AML-193 (cell line): ENCODE results near the gene TRIM9.
A peak's percentile ranks its signal among the peaks of the same experiment; 100 is the strongest.

Experiments
- DNase-seq, 2 experiments: peaks; one replicate each; lab custom pipeline; 2025; lab: John Stamatoyannopoulos, UW

TRIM9 gene

DNA sequence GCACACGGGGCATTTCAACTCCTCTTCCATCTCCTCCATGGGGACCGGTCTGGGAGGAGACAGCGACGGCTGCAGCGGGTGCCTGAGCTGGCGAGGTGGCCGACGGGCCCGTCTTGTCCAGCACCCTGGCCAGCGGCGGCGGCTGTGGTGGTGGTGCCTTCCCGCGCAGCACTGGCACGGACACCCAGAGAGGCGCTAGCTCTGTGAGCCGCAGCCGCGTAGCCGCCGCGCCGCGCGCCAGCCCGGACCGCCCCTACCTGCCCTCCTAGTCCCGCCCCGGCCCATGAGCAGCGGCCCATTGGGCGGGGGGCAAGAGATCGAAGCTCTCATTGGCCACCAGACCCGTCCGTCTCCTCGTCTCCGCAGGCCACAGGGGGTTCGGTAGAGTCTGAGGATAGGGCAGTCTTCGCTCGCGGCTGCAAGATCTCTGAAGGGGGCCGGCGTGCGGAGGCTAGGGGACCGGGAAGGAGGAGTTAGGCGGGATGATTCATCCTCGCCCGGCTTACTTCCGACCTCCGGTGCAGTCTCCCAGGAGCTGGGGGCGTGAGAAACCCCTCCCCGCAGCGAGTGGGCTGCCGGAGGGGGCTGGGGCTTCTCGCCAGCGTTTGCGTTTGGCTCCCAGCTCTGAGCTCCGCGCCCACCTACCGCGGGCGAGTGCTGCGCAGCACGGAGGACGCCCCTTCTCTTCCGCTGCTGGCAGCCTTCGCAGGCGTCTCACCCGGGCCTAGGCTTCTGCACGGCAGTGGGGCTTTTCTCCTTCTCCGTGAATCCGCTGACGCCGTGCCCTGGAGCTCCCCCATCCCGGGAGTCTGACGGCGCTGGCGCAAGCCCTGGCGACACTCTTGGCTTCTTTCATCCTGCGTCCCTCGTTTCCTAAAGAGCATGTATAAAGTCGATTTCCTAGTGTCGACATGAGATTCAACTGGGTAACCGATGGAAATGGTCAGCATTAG is at the start of gene TRIM9:
Gene TRIM9, minus strand, starts transcription at position 205 of the 953 bp plus-strand sequence. Its CDS starts 166 bp downstream, at position 39.
- DNase-seq = peak; percentile 81 to 82

DNA sequence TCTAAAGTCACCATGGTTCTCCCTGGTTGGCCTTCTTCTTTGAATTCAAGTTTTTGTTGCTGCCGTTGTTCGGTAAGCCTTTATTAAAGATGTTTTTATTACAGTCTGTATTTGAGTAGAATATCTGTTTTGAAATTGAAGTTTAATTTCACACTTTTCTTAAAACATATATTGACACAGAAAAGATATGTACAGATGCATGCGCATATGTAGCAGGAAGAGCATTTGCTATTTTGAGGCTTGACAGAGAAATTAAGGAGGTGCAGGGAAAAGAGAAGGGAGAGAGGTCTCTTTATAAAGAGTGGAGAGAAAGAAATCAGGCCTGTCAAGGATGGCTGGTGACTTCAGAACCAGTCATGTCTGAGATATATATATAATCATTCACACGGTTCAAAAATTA is 46.0 kb upstream of the TRIM9 start:
- DNase-seq = no peak

DNA sequence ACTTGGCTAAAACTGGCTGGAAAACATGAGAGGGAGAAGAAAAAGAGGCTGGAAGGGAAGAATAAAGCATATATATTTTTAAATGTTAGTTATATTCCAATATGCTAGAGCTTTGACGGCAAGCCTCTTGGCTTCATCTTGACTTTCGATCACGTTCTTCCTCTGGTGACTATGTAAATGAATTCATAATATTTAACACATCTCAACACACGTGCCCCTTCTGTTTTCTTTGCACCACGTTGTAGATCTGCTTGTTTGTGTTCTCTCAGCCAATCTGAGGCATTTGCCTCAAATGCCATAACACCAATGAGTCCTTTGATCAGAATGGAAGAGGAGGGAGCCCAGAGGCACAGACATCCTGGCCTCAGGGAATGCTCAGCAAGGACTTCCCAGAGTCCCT is 45.4 kb upstream of the TRIM9 start:
- no peak for DNase-seq

DNA sequence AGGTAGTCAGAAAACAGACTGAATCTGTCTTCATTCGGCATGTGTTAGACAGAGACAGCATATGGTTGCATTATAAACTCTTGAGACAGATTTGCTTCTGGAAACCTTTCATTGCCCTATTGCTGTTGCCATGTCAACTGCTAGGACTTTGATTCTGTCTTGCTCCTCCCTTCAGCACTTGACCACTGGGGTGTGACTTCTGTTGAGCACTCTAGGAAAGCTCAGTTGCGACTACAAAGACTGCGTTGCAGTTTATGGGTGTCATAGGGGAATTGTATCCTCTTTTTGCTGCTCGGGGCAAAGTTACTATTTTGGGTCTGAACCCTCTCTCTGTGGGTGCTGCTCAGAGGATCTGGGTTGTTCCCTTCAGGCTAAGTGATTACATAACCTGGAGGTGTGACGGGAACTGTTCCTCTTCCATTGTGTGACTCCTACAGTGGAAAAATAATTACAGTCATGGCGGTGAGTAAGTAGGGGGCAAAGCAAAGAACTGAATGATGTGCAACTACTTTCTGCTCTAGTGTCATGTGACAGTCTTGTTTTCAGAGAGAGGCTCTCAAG is 44.3 kb upstream of the TRIM9 start:
- peak; percentile 69 to 72 for DNase-seq

DNA sequence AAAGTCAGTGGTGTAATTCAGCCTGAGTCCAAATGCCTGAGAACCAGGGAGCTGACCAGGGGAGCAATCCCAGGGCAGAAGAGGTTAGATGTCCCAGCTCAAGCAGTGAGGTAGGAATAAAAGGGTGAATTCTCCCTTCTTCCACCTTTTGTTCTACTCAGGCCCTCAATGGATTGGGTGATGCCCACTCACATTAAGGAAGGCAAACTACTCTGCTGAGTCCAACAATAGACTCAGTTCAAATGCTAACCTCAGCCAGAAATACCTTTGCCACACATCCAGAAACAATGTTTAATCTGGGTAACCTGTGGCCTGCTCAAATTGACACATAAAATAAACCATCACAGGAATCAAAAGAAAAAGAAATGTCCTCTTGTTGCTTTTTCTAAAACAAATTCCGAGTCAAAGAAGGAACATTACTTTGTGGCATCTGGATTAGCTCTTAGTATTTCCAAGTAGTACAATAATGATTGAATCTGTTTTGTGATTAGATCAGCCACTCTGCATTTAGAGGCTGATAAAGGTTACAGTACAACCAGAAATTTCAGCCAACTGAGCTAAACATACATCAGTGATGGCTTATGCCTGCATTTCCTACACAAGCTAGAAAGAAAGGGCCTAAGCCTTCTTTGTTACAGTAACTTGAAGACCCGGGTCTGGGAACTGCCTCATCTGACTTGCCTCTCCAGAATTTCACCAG is 43.6 kb upstream of the TRIM9 start:
- no peak for DNase-seq

DNA sequence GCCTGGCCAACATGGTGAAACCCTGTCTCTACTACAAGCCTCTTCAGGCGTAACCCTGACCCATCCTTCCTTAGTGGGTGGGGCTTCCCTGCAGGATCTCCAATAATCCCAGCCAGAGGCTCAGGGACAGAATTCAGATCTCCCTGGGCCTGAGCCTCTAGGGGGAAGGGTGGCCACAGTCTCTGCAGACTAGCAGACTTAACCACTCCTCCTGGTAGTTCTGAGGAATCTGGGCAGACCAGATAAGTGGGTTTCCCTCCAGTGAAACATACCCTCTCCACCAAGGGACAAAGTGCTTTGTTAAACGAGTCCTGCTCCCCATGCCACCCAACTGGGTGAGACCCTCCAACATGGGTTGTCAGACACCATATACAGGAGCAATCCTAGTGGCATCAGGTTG is 36.6 kb upstream of the TRIM9 start:
- no peak for DNase-seq

DNA sequence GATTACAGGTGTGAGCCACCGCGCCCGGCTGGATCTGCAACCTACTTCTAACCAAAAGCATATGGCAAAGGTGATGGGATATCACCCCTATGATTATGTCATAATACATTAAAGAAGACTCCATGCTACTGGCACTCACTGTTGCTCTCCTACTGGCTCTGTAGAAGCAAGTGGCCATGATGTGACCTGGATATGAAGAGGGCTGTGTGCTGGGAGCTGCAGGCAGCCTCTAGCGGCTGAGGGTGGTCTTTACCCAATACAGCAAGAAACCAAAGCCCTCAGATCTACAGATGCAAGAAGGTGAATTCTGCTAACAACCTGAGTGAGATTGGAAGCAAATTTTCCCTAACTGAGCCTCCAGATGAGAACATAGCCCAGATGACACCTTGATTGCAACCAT is 34.2 kb upstream of the TRIM9 start:
- no peak for DNase-seq

DNA sequence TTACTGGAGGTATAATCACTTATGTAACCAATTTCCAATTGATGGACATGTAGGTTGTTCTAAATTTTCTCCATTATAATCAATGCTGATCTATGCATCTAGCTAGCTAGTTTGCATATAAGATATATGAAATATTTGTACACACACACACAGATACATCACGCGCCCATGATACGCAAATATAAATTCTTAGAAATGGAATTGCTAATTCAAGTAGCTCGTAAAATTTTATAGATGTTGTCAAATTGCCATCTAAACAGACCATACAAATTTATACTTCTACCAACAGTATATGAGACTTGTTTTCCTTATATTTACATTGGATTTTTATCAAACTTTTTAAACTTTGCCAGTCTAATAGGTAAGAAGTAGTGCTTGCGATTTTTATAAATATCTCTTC is 29.1 kb upstream of the TRIM9 start:
- DNase-seq = no peak

DNA sequence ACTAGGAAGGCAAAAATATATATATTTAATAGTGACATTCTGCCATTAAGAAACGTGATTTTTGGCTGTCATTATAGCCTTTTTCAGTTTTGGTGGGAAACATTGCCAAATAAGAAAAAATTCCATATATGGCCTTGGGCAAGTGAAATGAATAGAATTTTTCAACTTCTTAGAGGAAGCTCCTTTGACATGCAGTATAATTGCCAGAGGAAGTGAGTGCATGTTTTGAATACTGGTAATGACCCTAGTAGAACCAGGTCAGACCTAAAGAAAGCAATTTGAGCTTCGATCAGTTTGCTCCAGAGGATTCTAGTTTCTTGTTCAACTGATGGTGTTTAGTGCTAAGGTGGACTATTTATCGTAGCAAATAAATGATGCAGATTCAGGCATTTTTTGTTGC is 26.2 kb upstream of the TRIM9 start:
- no peak for DNase-seq

DNA sequence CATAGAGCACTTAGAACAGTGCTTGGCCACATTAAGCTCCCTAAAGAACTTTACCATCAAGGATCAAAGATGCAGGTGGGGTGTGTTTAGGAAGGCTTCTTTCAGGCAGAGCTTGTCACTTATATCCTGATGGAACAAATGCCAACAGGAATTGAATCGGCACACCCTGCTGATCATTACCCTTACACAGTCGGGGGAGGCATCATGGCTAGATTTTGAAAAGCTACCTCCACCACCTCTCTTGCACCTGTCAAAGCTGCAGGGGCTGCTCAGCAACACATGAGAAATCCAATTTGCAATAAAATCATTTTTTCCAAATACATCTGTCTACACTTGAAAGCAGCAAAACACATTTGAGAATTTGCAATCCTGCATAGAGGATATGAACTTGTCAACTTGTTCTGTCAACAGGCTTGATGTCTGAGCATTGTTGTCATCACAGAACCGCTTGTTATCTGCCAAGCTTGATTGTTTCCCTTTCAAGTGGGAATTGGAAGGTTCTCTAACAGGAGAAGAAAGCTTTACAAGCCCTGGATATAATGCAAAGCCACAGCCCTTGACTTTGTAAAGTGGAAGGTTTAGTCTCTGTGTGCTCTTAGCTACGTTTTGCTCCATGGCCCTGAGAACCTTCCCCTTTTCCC is 24.6 kb upstream of the TRIM9 start:
- DNase-seq = no peak

DNA sequence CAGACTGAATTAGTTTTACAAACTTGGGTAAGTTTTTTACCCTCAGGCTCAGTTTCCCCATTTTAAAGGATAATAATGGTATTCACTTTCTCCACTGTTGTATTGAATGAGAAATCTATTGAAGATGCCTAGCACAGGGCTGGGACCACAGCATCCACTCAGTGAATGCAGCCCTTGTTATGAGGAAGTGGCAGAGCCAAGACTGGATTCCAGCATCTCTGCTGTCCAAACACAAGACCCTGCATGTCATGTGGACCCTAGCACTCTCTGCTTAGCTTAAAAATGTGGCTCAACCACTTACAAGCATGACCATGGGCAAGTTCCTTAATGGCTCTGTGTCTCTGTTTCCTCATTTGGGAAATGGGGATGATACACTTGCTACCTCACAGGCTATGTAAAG is 24.1 kb upstream of the TRIM9 start:
- no peak for DNase-seq

DNA sequence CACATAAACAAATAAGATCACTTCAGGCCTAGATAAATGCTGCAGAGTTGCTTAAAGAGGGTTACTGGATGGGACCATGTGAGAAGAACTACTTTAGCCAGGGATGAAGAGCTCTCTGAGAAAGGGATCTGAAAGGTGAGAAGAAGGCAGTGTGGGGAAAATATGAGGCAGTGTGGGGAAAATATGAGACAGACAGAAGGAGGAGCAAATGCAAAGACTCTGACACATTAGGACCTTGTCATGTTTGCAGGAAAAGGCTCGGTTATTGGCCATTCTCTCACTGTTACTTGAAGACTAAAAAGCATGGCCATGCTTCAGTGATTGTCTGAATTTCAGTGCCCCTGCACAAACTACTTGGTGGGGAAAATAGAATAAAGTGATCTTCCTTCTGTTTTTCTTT is 22.7 kb upstream of the TRIM9 start:
- DNase-seq = no peak

DNA sequence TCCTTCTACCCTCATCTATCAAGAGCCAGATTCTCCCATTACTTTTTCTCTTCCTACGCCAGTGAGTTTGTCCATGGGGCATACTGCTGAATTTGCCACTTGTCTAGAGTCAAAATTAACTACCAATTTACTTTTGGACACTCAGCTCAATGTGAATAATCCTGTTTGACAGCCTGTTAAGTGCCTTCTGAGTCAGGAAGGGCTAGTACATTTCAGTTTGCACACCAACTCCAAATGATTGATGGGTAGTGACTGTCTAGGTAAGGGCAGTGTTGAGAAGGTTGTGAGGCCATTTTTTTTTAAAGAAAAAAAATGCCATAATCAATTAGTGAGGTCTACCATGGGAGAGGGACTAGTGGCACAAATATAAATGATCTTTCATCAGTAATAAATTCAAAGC is 21.8 kb upstream of the TRIM9 start:
- no peak for DNase-seq

DNA sequence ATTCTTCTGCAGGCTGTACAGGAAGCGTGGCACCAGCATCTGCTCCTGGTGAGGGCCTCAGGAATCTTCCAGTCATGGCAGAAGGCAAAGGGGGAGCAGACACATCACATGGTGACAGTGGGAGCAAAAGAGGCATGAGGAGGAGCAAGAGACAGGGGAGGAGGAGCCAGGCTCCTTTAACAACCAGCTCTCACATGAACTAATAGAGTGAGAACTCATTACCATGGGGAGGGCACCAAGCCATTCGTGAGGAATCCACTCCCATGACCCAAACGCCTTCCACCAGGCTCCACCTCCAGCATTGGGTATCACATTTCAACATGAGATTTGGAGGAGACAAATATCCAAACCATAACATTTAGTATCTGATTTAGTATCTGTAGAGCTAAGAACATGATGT is 14.7 kb upstream of the TRIM9 start:
- DNase-seq = no peak

DNA sequence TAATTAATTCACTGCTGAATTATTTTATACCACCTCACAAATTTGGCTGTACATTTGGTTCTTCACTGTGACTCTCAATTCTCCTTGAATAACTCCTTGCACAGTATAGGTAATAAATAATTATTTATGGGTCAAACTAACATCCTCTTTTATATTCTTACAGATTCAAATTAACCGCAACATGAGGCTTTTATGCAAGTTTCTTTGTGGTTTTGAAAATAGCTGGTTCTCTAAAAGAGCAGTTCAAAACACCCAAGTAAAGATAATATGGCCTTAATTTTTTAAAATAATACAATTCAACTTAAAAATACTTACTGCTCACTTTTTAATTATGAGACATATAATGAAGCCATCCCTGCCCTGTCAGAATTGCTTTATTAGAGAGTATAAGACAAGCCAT is 12.9 kb upstream of the TRIM9 start:
- no peak for DNase-seq

DNA sequence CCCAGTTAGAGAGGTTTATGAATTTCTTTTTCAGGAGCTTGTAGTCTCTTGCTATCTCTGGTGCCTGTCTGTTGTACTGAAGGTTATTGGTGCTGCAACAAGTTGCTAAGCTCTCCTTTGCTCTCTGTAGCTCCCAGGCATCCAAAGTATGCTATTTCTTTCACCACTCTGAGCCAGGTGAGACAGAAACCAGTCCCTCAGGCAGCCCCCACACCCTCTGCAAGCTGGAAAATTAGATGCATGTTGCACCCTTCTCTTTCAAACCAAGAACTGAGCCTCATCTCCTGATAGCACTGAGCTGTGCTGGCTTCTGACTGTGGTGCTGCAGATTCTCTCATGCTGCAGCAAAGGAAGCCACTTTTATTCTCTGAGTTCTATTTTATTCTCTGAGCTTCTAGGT is 9.6 kb upstream of the TRIM9 start:
- no peak for DNase-seq

DNA sequence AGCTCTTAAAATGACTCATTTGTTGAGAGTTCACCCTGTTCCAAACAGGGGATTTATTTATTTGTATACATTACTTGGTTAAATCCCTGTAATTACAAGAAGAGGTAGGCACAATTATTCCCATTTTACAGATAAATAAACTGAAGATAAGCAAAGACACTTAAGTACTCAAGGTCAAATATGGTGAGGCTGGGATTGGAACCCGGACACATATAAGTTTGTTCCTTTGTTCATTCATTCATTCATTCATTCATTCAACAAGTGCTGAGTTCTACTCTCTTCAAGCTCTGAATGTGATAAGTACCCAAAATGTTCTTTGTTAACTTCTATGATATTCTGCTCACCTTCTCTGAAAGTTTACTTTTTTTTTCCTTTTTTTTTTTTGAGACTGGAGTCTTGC is 2.4 kb upstream of the TRIM9 start:
- no peak for DNase-seq

DNA sequence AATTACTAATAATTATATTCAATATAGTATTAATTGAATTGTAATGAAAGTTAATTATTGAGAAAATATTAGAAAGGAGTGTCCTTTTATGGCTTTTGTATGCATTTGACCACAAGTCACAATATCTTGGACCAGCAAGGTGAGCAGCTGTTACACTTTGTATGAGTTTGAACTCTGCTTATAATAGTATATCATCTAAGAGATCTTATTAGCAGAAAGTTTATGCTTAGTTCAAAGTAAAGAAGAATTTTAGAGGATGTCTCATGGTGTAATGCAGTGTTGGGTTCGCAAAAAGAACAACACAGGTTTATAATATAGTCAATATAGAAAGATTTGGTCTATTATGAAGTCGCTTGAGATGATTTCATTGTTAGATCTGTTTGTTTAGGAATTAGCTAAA is 2.0 kb upstream of the TRIM9 start:
- DNase-seq = no peak

DNA sequence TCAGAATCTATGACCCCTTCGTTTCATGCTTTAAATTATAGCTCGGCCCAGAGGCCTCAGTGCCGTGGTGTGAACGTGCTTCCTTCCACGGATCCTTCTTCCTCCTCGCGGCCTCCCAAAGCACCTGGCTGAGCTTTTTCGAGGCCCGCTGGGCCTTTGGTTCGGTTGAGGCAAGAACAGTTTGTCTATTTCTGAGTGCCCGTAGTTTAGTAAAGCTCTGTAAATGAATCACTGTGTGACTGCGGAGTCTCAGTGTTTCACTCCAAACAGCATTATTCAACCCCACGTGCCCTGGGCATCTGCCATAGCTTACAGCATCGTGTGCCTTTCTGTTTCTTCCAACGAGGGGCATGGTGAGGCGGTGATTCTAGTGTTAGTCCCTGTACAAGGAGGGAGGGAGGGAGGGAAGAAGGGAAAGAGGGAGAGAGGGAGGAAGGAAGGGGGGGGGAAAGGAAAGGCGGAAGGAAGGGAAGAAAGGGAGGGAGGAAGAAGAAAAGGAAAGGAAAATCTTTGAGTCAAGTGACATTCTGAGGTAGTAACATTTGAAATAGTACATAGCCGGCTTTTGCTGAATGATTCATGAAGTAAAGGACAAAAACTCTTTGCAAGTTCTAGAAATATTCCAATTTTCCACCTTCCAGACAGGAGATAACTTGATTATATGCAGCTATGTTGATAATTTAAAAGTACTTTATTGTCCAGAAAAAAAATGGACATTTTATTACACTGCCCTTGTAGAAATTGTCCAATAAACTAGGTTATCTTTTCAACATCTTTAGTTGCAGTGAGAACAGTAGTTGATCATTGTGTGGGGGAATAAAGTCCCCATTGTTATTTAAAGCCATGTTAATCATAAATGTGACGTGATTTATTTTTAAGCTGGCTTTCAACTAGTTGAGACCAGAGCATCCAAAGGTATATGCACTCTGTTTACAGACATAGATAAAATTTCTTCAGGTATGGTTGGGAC is 1.2 kb upstream of the TRIM9 start:
- no peak for DNase-seq

DNA sequence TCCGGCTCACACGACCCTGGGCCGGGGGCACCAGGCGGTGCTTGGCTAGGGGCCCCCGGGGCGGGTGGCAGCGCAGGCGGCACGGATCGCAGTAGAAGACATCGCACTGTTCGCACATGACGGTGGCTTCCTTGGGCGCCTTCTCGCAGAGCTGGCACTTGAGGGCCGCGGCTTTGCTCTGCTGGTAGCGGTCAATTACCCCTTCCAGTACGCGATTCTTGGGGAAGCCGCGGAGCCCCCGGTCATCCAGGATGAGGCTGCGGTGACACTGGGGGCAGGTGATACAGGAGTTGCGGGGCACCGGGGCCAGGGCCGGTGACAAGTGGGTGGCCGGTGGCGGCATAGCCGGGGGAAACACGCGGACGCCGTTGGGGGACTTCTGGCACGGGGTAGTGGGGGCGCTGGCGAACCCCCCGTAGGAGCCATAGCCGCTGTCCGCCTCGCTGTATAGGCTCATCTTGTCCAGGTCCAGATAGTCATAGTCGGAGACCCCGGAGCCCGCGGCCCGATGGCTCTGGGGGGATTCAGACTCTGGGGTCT is 553 bp downstream of the TRIM9 start:
- DNase-seq = no peak
